K562 (cell line): ENCODE data around the gene KRT77. TPM values are rescaled to one million over a fixed set of nuclear protein-coding genes. Genes with fewer than 3 reads are reported as not detected.

Source experiments
- ATAC-seq: fragments of 200-7000 bp; cut with Tn5 transposase; 3 replicates; pipeline ENCODE4 v1.9.1; 2020; ENCODE audit warnings: moderate library complexity
- BruUV-seq: library from RNA; stranded (reverse); fragments of 400-500 nt; replicated peaks from 2 replicates; lab custom pipeline; 2021; lab: Mats Ljungman, UMichigan
- CTCF ChIA-PET: fragments of 300-600 bp; formaldehyde crosslinking; extraction: SDS; loops from one replicate; lab custom pipeline; 2021; ENCODE audit warnings: low intra/inter-chr PET ratio; lab: Yijun Ruan, JAX
- POLR2A ChIA-PET: fragments of 300-600, 350-650 bp; sonication (Branson Sonifier 250); formaldehyde crosslinking; extraction: SDS; loops from one replicate; lab custom pipeline; 2021; ENCODE audit warnings: antibody characterized with exemption, inconsistent platforms; lab: Yijun Ruan, JAX
- DNase-seq, 4 experiments: peaks; one replicate each; pipeline versions ENCODE4 v3.0.0 to v3.0.0-alpha.2; 2011 to 2018; ENCODE audit warnings: low spot score in 3 of 4, mixed read lengths in 3 of 4; ENCODE audit errors: extremely low read depth in 1 of 4
- FAIRE-seq: peaks from 2 replicates; lab custom pipeline; 2011; peaks lifted over from hg19 to GRCh38; lab: Jason Lieb, UNC
- H2AFZ ChIP-seq: 2 replicates; pipeline ENCODE4 v1.6.0; 2011; ENCODE audit warnings: low read depth, low read length, control low read depth, inconsistent platforms
- H3K27ac ChIP-seq: fragments of 200-600 bp; 3 replicates; pipeline ENCODE4 v1.8.0; 2011; ENCODE audit warnings: low read depth, mild to moderate bottlenecking, control low read depth, inconsistent platforms, low read length, moderate library complexity, mixed read lengths; ENCODE audit errors: extremely low read depth
- H3K27me3 ChIP-seq, 2 experiments: fragments of 300-600 bp in 1 of 2; 2 replicates in 1 of 2; 3 replicates in 1 of 2; pipeline versions ENCODE4 v1.6.0 to v1.8.0; 2011; ENCODE audit warnings: inconsistent platforms in 2 of 2, low read length in 2 of 2, mild to moderate bottlenecking in 1 of 2, mixed read lengths in 1 of 2, moderate library complexity in 1 of 2; ENCODE audit not compliant: control insufficient read depth in 2 of 2, insufficient read depth in 2 of 2
- H3K36me3 ChIP-seq: fragments of 300-600 bp; 3 replicates; pipeline ENCODE4 v1.8.0; 2011; ENCODE audit warnings: mild to moderate bottlenecking, low read length, inconsistent platforms; ENCODE audit not compliant: control insufficient read depth, insufficient read depth
- H3K4me1 ChIP-seq, 2 experiments: fragments of 200-600 bp in 1 of 2; replicated peaks in 1 of 2; 2 replicates in 1 of 2; 3 replicates in 1 of 2; pipeline versions ENCODE4 v1.5.1 to v1.8.0; 2011; ENCODE audit warnings: inconsistent platforms in 2 of 2, low read length in 2 of 2, mild to moderate bottlenecking in 1 of 2, mixed read lengths in 1 of 2, moderate library complexity in 1 of 2; ENCODE audit not compliant: control insufficient read depth in 2 of 2, insufficient read depth in 2 of 2
- H3K4me2 ChIP-seq: 2 replicates; pipeline ENCODE4 v1.6.1; 2011; ENCODE audit warnings: low read length, control low read depth, inconsistent platforms, mixed read lengths; ENCODE audit not compliant: insufficient read depth
- H3K4me3 ChIP-seq: fragments of 200-600 bp; sonication (generic), shearing (Covaris generic); 2 replicates; pipeline ENCODE4 v1.5.1; 2016; ENCODE audit warnings: control low read depth, inconsistent platforms
- H3K79me2 ChIP-seq: fragments of 200-600 bp; 3 replicates; pipeline ENCODE4 v1.8.0; 2011; ENCODE audit warnings: low read length, inconsistent platforms; ENCODE audit not compliant: control insufficient read depth, insufficient read depth
- H3K9ac ChIP-seq, 2 experiments: 2 replicates each; pipeline versions ENCODE4 v1.6.0 to v1.6.1; 2011; ENCODE audit warnings: low read depth in 2 of 2, low read length in 2 of 2, control low read depth in 1 of 2, inconsistent platforms in 1 of 2, mild to moderate bottlenecking in 1 of 2, mixed read lengths in 1 of 2; ENCODE audit not compliant: insufficient read depth in 1 of 2
- H3K9me1 ChIP-seq: one replicate; pipeline ENCODE4 v1.6.0; 2011; ENCODE audit warnings: inconsistent platforms, mild to moderate bottlenecking, low read length, moderate library complexity; ENCODE audit not compliant: control insufficient read depth, insufficient read depth
- H3K9me3 ChIP-seq: replicated peaks from 2 replicates; pipeline ENCODE4 v1.5.1; 2011; ENCODE audit warnings: low read depth, low read length, inconsistent platforms; ENCODE audit not compliant: control insufficient read depth, insufficient read depth
- H4K20me1 ChIP-seq: replicated peaks from 2 replicates; pipeline ENCODE4 v1.6.1; 2011; ENCODE audit warnings: low read length, inconsistent platforms, mixed read lengths; ENCODE audit not compliant: control insufficient read depth, insufficient read depth
- CBX1 ChIP-seq: sonication (generic); IDR thresholded peaks from 2 replicates; pipeline ENCODE4 v1.6.1; 2016; ENCODE audit warnings: antibody characterized with exemption, low read depth, mild to moderate bottlenecking
- DPF2 ChIP-seq: fragments of 450-650 bp; IDR thresholded peaks from 2 replicates; pipeline ENCODE4 v1.6.1; 2016
- WGBS: fragments of 100-300 bp; shearing (Covaris generic); methylation state at CpG from one replicate; pipeline ENCODE4 v1.1.6; 2016; ENCODE audit warnings: low coverage, mixed read lengths; ENCODE audit not compliant: insufficient coverage; ENCODE audit errors: missing lambda C conversion rate; 5-methylcytosine and 5-hydroxymethylcytosine counted together
- in situ Hi-C: fragments of 300-500 bp; cut with MboI; formaldehyde crosslinking; loops from 4 replicates; pipeline ENCODE4 v1.15.0; 2018; ENCODE audit warnings: inconsistent platforms, mixed read lengths
- intact Hi-C: fragments of 100-400 bp; cut with micrococcal nuclease; formaldehyde crosslinking; loops from 2 replicates; pipeline ENCODE4 v1.14.2; 2022
- polyA plus RNA-seq, 8 experiments: library from polyadenylated mRNA; depleted of rRNA in 4 of 8; stranded (reverse) in 5 of 8; unstranded in 3 of 8; fragments of >200 nt; fragmentation: Nextera tagmentation in 2 of 8; fragmentation: Illumina TruSeq in 1 of 8; extraction: Ambion mirVana in 2 of 8; extraction: Trizol in 1 of 8; gene quantifications; 2 replicates each; pipeline versions ENCODE4 v1.2.1 to v1.2.3, GENCODE V29; 2011 to 2014; ENCODE audit warnings: inconsistent platforms in 1 of 8, missing spikeins in 1 of 8
- total RNA-seq, 7 experiments: library from RNA; depleted of rRNA in 6 of 7; stranded (reverse); fragments of >200 nt in 6 of 7; fragmentation: Illumina TruSeq in 2 of 7; extraction: Trizol in 2 of 7; gene quantifications; 2 replicates each; pipeline versions ENCODE4 v1.2.1 to v1.2.3, GENCODE V29; 2011 to 2021; ENCODE audit warnings: low replicate concordance in 1 of 7
- TF ChIP-seq, protein P1 (sequence below), 3 experiments: IDR thresholded peaks in 2 of 3; conservative IDR thresholded peaks in 1 of 3; 2 replicates each; pipeline ENCODE4 v1.5.1; 2011 to 2012; ENCODE audit warnings: low read length in 3 of 3, mild to moderate bottlenecking in 3 of 3, control low read depth in 2 of 3, improper control_type of control experiment in 1 of 3, inconsistent platforms in 1 of 3, low read depth in 1 of 3, mixed read lengths in 1 of 3, moderate library complexity in 1 of 3; ENCODE audit not compliant: insufficient read depth in 2 of 3

The KRT77 gene
- total and polyA plus RNA-seq, 9 of the 15 experiments (the other 6 are each of a cell fraction or from before 2014, with no cell fraction given), result not detected

GRCh38 chr12:52697058-52697582, 6.2 kb downstream of the KRT77 start:
- Histone ChIP-seq H3K79me2 (no peaks in the 10 kb centered on the region), H3K27me3 (peaks cover 18 to 66% of the 10 kb centered on the region in 2 experiments; a peak in 4 of 5 replicates), H3K4me2 (no peak overlapping the region), H3K4me3 (no peak overlapping the region), H3K9me1 (no peaks in the 10 kb centered on the region), H3K9me3 (no peaks in the 10 kb centered on the region), H3K4me1 (peaks cover 0 to 6% of the 10 kb centered on the region in 2 experiments; a peak in 1 of 5 replicates), H4K20me1 (peaks cover 10% of the 10 kb centered on the region; the same call in 1 of the 2 replicates), H3K27ac (no peak overlapping the region), H3K9ac (no peak overlapping the region), H3K36me3 (no peaks in the 10 kb centered on the region), H2AFZ (no peak overlapping the region)
- 8% methylated on average over 2 of the region's 2 CpGs for WGBS
- TF ChIP-seq CBX1 (0 out of 2 replicates have a peak, but pooled peaks have one; percentile 27), DPF2 (no peak)
- TF ChIP-seq, protein P1, sequence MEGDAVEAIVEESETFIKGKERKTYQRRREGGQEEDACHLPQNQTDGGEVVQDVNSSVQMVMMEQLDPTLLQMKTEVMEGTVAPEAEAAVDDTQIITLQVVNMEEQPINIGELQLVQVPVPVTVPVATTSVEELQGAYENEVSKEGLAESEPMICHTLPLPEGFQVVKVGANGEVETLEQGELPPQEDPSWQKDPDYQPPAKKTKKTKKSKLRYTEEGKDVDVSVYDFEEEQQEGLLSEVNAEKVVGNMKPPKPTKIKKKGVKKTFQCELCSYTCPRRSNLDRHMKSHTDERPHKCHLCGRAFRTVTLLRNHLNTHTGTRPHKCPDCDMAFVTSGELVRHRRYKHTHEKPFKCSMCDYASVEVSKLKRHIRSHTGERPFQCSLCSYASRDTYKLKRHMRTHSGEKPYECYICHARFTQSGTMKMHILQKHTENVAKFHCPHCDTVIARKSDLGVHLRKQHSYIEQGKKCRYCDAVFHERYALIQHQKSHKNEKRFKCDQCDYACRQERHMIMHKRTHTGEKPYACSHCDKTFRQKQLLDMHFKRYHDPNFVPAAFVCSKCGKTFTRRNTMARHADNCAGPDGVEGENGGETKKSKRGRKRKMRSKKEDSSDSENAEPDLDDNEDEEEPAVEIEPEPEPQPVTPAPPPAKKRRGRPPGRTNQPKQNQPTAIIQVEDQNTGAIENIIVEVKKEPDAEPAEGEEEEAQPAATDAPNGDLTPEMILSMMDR (IDR thresholded peaks at IDR 0.05 in 2 of 3, conservative IDR thresholded peaks at IDR 0.05 in 1 of 3; ENCODE audit: insufficient read depth in 2 of 3, low read depth in 1 of 3, low read length in 3 of 3), result peak; percentile 9 to 33 (median 14); a peak in 2 of 6 replicates
- in situ Hi-C loops (no loop called here), intact Hi-C loops (loop anchor here (10.0 kb wide), 2 partner anchors 112 to 178 kb away; no protein-coding TSS in a partner anchor)
- DNase-seq (peak in 2 of 4 experiments; percentile 25 to 28), FAIRE-seq (no peak), ATAC-seq (no peak)
- POLR2A ChIA-PET, result no interaction called here
- BruUV-seq, result no TSS peak
- CTCF ChIA-PET, result no interaction called here
